ENCODE results near the gene FXYD3.

Gene FXYD3

GRCh38 chr19:35138305-35138892 is 22.8 kb downstream of the FXYD3 start, which contains the start of gene FXYD1:
TSS of gene FXYD1 (plus strand) at chr19:35138824. CDS start at chr19:35140080, 1,256 bp downstream.
- no peak for TF ChIP-seq SIN3A (IDR thresholded peaks at IDR 0.05; ENCODE audit: borderline replicate concordance, insufficient read depth, low read length)
- TF ChIP-seq POLR2AphosphoS5 (IDR thresholded peaks at IDR 0.05; ENCODE audit: low read depth, low read length): no peak
- TF ChIP-seq TAF1 (IDR thresholded peaks at IDR 0.05; ENCODE audit: borderline replicate concordance, insufficient read depth, low read length): no peak
- TF ChIP-seq, protein P1, sequence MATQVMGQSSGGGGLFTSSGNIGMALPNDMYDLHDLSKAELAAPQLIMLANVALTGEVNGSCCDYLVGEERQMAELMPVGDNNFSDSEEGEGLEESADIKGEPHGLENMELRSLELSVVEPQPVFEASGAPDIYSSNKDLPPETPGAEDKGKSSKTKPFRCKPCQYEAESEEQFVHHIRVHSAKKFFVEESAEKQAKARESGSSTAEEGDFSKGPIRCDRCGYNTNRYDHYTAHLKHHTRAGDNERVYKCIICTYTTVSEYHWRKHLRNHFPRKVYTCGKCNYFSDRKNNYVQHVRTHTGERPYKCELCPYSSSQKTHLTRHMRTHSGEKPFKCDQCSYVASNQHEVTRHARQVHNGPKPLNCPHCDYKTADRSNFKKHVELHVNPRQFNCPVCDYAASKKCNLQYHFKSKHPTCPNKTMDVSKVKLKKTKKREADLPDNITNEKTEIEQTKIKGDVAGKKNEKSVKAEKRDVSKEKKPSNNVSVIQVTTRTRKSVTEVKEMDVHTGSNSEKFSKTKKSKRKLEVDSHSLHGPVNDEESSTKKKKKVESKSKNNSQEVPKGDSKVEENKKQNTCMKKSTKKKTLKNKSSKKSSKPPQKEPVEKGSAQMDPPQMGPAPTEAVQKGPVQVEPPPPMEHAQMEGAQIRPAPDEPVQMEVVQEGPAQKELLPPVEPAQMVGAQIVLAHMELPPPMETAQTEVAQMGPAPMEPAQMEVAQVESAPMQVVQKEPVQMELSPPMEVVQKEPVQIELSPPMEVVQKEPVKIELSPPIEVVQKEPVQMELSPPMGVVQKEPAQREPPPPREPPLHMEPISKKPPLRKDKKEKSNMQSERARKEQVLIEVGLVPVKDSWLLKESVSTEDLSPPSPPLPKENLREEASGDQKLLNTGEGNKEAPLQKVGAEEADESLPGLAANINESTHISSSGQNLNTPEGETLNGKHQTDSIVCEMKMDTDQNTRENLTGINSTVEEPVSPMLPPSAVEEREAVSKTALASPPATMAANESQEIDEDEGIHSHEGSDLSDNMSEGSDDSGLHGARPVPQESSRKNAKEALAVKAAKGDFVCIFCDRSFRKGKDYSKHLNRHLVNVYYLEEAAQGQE (IDR thresholded peaks at IDR 0.05; ENCODE audit: insufficient read depth in 1 of 2, low read depth in 2 of 2, low read length in 2 of 2): no peak
- TF ChIP-seq FOXP2 (optimal IDR thresholded peaks at IDR 0.05; ENCODE audit: borderline replicate concordance, extremely low read depth, extremely low read length, insufficient read depth): no peak

DNA sequence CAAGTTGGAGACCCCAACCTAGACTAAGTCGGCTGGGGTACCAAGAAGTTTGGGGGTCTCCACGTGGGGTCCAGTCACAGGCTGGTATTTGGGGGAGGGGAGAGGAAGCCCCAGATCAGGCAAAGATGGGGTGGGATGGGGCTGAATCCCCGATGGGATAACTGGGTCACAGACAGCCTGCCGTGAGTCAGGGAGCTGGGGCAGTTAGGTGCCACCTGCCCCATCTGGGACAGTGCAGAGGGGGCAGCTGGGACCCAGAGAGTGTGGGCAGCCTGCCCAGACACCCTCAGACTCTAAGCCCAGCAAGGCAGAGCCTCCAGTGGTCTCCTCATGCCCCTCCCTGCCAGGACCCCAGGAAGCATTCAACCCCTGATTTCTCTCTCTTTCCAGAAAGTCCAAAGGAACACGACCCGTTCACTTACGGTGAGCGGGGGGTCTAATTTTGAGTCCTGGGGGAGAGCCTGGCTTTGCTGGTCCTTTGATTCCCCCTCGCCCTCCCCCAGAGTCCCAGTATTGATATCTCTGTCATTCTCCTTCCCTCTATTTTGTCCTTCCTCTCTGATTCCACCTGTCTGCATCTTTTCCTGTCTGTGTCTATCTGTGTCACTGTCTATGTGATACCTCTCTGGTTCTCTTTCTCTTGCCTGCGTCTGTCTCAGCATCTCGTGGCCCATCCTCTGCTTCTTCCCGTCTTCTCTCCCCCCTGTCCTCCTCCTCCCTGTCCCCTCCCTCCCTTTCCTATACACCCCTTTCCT is 24.8 kb downstream of the FXYD3 start:
- TF ChIP-seq SIN3A (IDR thresholded peaks at IDR 0.05; ENCODE audit: borderline replicate concordance, insufficient read depth, low read length) (no peak), FOXP2 (optimal IDR thresholded peaks at IDR 0.05; ENCODE audit: borderline replicate concordance, extremely low read depth, extremely low read length, insufficient read depth) (no peak), TAF1 (IDR thresholded peaks at IDR 0.05; ENCODE audit: borderline replicate concordance, insufficient read depth, low read length) (no peak), POLR2AphosphoS5 (IDR thresholded peaks at IDR 0.05; ENCODE audit: low read depth, low read length) (no peak)
- TF ChIP-seq, protein P1 (IDR thresholded peaks at IDR 0.05; ENCODE audit: insufficient read depth in 1 of 2, low read depth in 2 of 2, low read length in 2 of 2): no peak

GRCh38 chr19:35140962-35141836 is 25.6 kb downstream of the FXYD3 start:
- TF ChIP-seq TAF1 (IDR thresholded peaks at IDR 0.05; ENCODE audit: borderline replicate concordance, insufficient read depth, low read length): no peak
- no peak for TF ChIP-seq FOXP2 (optimal IDR thresholded peaks at IDR 0.05; ENCODE audit: borderline replicate concordance, extremely low read depth, extremely low read length, insufficient read depth)

DNA sequence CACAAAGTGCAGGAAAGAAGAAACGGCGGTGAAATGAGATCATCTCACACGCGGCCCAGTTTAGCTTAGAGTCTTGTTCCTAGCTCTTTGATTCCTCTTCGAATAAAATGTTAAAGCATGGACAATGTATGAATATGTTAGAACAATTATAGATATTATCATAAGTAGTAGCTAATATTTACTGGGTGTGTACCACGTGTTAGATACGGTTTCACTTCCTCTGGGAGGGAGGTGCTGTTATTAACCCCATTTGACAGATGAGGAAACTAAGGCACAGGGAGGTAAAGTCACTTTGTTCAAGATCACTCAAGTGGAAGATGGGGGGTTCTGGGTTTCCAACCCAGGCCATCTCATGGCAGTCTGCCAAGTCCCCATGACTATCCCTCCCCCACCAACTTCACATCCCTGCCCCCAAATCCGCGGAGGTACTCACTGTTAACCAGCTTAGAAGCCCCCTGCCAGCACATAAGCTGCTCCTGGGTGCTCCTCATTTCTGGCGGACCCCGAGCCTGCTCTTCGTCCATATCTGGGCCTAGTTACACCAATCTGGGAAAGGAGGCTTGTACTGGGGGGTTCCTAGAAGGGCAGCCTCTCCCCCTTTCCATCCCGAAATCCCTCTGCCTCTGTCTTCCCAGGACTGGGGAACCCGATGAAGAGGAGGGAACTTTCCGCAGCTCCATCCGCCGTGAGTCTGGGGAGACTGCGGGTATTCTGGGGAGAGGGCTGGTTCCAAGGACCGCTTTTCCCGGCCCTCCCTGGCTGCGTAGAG is 26.4 kb downstream of the FXYD3 start:
- no peak for TF ChIP-seq TAF1 (IDR thresholded peaks at IDR 0.05; ENCODE audit: borderline replicate concordance, insufficient read depth, low read length)
- TF ChIP-seq SIN3A (IDR thresholded peaks at IDR 0.05; ENCODE audit: borderline replicate concordance, insufficient read depth, low read length): no peak
- TF ChIP-seq, protein P1 (IDR thresholded peaks at IDR 0.05; ENCODE audit: insufficient read depth in 1 of 2, low read depth in 2 of 2, low read length in 2 of 2): no peak
- TF ChIP-seq POLR2AphosphoS5 (IDR thresholded peaks at IDR 0.05; ENCODE audit: low read depth, low read length): no peak
- no peak for TF ChIP-seq FOXP2 (optimal IDR thresholded peaks at IDR 0.05; ENCODE audit: borderline replicate concordance, extremely low read depth, extremely low read length, insufficient read depth)

Measured in PFSK-1 (cell line).